GM15510 (cell line): ENCODE measurements around the gene MAD1L1.

Experiments used
- POLR2A ChIP-seq: IDR thresholded peaks from 3 replicates; pipeline ENCODE4 v1.6.1; 2011; ENCODE audit warnings: borderline replicate concordance; ENCODE audit not compliant: insufficient read length; ENCODE audit errors: extremely low read depth

The MAD1L1 gene

GRCh38 chr7:2006921-2007381 is 225.8 kb downstream of the MAD1L1 start:
- TF ChIP-seq POLR2A = no peak

- TF ChIP-seq POLR2A = no peak
Observed at GRCh38 chr7:2006231-2006771, 226.4 kb downstream of the MAD1L1 start.

- no peak for TF ChIP-seq POLR2A
Observed at GRCh38 chr7:2005786-2006185, 227.0 kb downstream of the MAD1L1 start.

GRCh38 chr7:2004841-2005725 is 227.7 kb downstream of the MAD1L1 start:
- no peak for TF ChIP-seq POLR2A

- TF ChIP-seq POLR2A = no peak
Observed at GRCh38 chr7:2003931-2004812, 228.6 kb downstream of the MAD1L1 start.

GRCh38 chr7:2003451-2003930 is 229.3 kb downstream of the MAD1L1 start:
- no peak for TF ChIP-seq POLR2A

- TF ChIP-seq POLR2A = no peak
Observed at GRCh38 chr7:2002561-2003450, 229.9 kb downstream of the MAD1L1 start.

- no peak for TF ChIP-seq POLR2A
Observed at GRCh38 chr7:2001601-2002442, 230.9 kb downstream of the MAD1L1 start.

GRCh38 chr7:2000746-2001321 is 231.9 kb downstream of the MAD1L1 start:
- TF ChIP-seq POLR2A = no peak

GRCh38 chr7:2000153-2000687 is 232.5 kb downstream of the MAD1L1 start:
- TF ChIP-seq POLR2A = no peak

- TF ChIP-seq POLR2A = no peak
Observed at GRCh38 chr7:1999278-1999984, 233.3 kb downstream of the MAD1L1 start.

GRCh38 chr7:1998146-1998545 is 234.6 kb downstream of the MAD1L1 start:
- TF ChIP-seq POLR2A = no peak
